HG03196 (cell line): ENCODE measurements around the gene PPM1H.
"Not testable (repeated sequence)": the region's sequence is repeated elsewhere in the genome, so short reads cannot be mapped to it uniquely, and the experiment has no call there.

Experiments used
- ATAC-seq: cut with Tn5 transposase; IDR thresholded peaks from one replicate; pipeline ENCODE4 v1.9.1; 2021; ENCODE audit not compliant: unreplicated experiment

PPM1H gene

DNA sequence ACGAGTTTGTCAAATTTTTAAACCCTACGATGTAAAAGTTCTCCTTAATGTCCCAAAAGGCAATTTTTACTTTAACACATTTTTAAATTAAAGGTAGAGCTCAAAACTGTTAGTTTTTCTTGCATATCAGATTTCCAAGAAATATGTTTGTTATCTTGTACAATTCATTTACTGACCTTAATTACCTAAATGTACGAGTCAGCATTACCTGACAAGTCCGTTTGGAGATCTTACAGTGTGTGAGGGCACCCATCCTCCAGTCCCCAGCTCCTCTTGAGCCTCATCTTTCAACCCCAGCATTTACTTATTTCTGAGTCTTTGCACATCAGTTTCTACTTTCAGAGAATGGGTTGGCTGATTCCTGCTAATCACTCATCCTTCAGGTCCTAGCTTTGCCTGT is 23.7 kb downstream of the PPM1H start:
- ATAC-seq = no peak

DNA sequence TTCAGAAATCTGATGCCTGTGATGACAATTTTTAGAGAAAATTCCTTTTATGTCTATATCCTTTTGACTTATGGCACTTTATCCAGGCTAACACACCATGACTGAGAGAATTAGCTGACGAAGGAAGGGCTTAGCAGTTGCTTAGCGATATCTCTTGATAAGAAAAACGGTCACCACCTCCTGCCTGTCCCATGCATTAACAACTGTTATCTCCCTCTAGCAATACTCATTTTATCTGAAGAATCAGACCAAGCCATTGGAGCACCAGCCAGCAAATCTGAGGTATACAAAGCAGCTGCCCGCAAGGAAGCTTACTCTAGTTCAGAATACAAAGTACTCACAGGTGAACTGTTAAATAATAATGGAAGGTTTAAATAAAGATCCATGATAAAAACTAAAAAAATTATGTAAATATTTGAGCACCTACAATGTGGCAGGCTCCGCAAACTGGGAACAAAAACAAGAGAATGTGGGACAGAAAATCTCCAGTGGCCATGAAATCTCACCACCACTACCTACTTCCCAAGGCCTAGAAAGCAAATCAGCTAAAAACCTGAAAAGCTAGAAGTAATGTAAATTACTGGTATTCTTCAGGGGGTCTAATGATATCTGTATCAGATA is 24.3 kb downstream of the PPM1H start:
- no peak for ATAC-seq

DNA sequence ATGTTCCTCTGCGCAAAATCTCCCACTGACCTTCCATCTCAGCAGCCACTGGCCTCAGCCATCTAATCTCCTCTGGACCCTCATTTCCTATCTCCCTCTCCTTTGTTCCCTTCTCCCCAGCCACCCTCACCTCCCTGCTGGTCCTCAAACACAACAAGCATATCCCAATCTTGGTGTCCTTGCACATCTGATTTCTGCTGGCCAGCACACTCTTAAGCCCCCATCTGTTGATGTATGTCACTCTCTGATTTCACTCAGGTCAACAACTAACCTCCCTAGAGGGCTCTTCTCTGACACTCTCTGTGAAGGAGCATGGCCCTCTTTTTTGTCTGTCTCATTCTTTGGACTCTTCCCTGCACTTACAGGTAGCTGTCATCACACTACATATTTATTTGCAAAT is 25.6 kb downstream of the PPM1H start:
- ATAC-seq = no peak

DNA sequence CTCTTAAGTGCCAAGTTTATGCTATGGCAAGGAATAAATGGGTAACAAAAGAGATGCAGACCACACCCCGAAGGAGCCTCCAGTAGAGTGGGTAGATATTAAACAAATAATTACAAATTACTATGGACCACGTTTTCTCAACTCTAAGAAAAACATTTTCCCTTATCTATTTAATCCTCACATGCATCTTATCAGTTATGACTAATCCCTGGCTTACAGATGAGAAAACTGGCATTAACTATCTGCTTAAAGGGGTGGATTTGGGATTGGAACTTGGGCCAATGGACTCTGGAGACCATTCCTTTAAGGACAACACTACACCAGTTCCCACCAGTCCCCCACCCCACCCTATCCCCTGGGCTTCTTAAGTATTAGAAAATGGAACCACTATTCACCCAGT is 26.3 kb downstream of the PPM1H start:
- no peak for ATAC-seq

DNA sequence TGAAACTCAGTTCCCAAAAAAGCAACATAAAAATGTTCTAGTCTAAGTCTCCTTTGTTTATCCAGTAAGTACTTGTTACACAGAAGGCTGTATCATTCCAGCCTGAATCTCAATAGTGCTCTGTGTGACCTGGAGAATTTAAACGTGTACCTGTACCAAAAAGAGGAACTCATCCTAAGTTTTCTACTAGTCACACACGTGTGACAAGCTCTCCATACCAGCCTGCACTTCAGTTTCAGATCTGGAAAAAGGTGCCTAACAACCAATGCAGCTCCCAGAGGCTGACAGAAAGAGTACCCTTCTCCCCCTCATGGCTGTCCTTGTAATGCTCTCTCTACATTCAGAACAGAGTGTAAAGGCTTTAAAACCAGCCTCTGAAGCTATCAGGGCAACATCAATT is 27.4 kb downstream of the PPM1H start:
- ATAC-seq = no peak

DNA sequence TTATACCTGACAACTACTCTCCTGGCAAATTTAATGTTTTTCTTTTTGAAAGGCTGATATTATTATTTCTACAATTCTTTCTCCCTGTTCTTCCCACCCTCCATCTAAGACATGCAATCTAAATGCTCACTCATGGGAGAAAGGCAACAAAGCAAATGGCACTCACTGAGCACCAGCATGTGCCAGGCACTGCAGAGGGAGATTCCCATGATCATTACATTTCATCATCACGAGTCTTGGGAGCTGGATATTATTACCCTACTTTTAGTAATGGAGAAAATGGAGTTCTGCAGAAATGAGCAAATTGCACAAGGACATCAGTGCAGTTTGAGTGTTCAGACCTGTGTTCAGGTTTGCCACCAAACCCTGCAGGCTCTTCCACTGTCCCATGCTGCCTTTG is 27.9 kb downstream of the PPM1H start:
- ATAC-seq = no peak

DNA sequence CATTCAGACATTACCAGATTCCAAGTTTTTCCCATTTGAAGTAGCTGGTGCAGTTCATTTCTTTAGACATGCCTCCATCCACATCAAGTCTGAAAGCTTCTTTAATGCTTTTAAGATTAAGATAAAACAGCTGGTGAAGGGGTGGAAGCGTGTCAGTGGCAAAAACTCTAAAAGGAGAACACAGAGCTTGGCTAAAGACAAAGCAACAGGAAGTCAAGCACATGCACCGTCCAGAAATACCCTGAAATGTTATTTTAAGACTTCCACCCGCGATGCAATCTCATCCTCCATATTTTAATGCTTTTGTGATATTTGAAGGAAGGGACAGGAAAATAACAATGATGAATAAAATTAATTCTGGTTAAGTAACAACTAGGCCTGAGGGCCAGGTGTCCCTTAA is 31.8 kb downstream of the PPM1H start:
- no peak for ATAC-seq

DNA sequence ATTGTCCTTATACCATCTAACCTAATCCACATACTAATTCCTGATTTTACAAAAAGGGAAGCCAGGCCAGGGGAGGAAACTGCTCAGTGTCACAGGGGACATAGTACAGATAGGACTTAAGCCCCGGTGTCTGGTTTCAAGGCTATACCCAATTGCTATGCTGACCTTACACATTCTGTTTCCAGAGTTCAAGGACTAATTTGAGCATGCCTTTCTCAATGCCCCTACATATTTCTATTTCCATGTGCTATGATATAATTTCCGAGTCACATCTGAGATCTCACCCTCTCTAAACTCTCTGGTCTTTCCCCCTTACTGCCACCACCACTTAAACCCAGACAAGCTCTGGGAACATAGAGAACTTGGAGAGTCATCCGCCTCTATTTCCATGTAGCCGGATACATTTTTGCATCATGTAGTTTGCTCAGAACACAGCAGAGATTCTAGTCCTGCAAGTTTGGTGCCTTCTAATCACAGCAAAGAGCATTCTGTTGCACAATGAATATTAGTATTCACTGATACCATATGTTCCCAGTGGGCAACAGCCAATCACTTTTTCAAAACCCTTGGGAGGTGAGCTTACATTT is 34.2 kb downstream of the PPM1H start:
- ATAC-seq = no peak

DNA sequence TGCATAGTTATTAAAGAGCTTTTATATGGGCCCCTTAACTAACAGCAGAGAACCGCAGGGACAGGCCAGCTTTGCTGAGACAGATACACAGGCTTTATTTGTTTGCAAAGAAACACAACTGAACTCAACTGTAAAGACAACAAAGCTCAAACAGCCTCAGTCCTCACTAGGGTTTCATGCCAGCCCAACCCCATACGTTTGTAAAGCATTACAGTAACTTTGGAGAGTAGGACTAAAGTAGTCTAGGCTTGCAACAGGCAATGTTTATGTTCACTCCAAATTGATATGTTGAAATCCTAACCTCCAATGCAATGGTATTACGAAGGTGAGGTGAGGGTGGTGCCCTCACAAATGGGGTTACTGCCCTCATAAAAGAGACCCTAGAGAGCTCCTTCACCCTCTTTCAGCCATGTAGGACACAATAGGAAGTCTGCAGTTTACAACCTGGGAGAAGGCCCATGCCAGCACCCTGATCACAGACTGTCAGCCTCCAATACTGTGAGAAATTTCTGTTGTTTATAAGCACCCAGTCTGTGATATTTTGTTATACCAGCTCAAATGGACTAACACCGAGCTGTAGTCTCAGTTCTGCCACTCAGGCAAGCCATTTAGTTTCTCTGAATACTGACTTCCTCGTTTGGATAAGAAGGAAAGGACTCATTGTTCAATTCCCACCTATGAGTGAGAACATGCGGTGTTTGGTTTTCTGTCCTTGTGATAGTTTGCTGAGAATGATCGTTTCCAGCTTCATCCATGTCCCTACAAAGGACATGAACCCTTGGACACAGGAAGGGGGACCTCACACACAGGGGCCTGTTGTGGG is 35.2 kb downstream of the PPM1H start:
- no peak for ATAC-seq

DNA sequence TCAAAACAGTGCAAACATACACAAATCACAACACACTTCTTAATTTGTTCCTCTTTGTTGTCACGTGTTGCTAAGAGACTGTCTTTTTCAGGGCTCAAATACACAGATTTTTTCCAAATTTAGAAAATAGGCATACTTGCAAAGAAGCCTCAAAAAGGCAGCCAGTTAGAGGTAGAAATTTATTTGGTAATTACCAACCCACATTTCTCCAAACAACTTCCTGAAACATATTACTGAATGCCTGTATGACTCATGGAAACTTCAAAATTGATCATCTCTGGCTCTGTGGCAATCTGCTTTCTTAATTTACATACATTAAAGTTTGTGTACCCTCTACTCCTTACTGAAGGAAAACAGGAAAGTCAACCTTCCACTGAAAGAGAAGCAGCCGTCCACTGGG is 36.4 kb downstream of the PPM1H start:
- no peak for ATAC-seq

DNA sequence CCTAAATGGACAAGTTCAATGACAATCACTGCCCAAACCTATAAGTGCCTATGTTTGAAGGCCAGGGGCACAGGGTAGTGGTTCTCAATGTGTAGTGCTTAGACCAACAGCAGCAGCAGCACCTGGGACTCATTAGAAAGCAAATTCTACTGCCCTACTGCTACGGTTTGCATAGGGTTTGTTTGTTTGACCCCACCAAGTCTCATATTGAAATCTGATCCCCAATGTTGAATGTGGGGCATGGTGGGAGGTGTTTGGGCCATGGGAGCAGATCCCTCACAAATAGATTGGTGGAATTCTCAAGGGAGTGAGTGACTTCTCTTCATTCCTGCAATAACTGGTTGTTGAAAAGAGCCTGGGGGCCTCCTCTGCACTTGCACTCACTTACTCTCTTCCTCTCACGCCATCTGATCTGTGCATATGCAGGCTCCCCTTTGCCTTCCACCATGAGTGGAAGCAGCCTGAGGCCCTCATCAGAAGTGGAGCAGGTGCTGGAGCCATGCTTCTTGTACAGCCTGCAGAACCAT is 39.5 kb downstream of the PPM1H start:
- no peak for ATAC-seq

DNA sequence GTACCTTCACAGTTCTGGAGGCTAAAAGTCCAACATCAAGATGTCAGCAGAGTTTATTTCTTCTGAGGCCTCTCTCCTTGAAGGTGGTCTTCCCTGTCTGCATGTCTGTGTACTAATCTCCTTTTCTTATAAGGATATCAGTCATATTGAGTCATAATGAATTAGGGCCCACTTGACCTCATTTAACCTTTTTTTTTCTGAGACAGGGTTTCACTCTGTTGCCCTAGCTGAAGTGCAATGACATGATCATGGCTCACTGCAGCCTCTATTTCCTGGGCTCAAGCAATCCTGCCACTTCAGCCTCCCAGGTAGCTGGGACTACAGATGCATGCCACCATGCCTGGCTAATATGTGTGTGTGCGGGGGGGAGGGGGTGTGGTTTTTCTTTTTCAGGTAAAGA is 41.7 kb downstream of the PPM1H start:
- ATAC-seq = no peak

DNA sequence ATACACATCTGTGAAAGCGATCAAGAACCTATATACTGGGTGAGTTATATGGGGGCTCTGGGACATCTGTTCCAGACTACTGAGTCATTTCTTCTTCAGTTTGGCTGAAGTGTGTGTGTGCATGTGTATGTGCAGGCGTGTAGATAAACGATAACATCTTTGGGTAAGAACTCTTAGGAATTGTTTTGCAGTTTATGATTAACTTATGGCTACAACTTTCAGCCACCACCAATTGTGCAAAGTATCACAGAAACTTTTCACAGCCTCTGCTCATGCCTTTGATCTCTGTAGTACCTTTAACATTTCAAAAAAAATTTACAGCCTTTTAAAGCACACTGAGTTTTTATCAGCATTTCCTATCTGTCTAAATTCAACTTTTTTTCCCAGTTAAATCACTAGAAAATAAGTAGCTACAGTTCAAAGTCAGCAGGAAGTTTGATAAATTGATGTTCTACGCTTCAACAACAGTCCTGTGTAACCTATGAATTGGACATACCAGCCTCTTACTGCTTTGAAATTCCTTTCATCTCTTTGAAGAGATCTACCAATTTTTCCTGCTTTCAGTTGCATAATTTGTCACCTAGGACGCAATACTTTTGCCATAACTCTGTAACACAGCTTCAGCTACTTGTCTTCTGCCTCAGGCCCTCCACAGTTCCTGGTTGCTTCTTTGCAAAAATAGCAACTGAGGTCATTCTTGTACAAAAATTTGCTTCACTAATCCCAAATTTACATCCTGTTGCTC is 43.0 kb downstream of the PPM1H start:
- ATAC-seq = no peak

DNA sequence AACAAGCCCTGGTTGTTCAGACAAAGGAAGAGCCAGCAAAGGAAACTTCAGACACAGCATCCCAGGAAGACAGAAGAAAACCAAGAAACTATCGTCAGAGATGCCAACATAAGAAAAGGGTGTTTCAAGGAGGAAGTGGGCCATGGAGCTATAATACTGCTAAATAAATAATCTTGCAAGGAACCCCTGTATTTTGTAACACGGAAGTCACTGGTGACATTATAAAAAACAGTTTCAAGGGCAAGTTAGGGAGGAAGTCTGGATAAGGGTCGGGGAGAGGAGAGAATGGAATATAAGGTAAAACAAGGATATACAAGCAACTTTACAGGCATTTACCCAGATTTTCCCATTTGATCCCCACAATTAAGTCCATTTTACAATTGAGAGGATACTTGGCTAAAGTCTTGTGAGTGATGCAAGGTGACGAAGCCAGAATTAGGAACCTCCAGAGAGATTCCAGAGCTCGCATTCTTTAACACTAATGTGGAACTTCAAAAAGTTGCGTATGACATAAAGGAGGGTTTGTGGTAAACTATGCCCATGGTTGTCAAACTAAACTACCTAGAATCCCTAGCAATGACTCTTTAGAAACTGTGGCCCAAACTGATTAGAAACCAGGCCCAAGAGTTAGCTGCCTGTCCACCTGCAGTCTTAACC is 46.4 kb downstream of the PPM1H start:
- no peak for ATAC-seq

DNA sequence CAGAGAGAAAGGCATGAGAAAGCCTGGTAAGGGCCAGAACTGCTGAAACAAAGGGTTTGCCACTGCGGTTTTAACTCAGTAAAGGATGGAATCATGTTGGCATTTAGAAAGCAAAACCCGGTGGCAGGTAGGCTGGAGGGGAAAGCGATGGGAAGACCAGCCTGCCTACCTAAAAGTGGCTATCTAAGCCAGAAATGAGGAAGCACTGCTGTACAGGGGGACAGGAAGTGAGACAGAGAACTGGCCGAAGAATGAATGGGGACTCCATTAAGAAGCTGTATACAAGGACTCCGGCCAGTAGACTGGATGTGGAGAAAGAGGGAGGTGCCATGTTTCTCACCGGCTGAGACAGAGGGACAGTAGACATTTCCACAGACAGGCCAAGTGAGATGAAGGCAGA is 48.2 kb downstream of the PPM1H start:
- ATAC-seq = no peak

DNA sequence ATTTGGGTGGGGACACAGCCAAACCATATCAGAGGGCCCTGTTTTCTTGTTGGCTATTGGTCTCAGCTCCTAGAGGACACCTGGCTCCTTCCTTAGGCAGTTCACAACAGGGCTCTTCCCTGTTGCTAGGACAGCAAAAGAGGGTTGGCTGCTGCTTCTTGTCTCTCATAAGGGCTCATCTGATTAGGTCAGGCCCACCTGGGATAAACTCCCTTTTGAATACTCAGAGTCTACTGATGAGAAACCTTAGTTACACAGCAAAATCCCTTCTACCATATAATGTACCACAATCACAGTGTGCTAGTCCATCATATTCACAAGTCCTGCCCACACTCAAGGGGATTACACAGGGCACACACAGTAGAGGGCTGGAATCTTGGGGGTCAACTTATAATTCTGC is 49.7 kb downstream of the PPM1H start:
- no peak for ATAC-seq

DNA sequence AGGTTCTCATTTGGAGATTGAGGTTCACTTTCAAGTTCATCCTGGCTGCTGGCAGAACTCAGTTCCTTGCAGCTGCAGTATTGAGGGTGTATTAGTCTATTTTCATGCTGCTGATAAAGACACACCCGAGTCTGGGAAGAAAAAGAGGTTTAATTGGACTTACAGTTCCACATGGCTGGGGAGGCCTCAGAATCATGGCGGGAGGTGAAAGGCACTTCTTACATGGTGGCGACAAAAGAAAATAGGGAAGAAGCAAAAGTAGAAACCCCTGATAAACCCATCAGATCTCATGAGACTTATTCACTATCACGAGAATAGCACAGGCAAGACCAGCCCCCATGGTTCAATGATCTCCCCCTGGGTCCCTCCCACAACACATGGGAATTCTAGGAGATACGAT is 50.1 kb downstream of the PPM1H start:
- not testable (repeated sequence) for ATAC-seq

DNA sequence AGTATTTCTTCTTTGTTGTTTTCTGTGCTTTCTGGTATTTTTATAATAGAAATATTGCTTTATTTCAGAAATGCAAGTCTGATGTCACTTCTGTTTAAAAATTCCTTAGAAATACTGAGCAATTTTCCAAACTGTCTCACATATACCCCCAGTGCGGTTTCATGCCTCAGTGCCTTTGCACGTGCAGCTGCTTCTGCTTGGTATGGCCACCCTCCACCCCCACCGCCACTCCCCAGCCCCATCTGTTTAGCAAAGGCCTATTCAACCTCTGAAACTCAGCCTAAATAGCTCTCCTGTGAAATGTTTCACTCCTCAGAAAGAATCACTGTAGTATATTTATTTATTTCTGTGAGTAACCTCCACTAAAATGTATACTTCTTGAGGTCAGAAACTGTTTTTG is 52.3 kb downstream of the PPM1H start:
- ATAC-seq = no peak

DNA sequence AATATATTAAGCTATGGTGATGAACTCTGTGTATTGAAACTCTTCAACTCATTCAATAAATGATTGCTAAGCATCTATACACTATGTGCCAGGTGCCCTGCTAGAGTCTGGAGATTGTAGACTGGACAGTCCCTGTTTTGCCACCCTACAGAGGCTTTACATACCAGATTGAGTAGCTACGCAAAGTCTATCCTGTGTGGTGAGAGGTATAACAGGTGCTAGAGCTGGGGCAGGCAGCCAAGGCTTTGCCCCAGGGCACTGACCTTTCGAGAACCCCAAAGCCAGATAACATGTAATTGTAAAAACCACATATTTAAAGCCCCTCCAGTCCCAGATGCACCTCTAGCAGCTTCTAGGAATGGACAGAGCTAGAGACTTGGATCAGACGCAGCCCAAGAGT is 52.8 kb downstream of the PPM1H start:
- no peak for ATAC-seq

DNA sequence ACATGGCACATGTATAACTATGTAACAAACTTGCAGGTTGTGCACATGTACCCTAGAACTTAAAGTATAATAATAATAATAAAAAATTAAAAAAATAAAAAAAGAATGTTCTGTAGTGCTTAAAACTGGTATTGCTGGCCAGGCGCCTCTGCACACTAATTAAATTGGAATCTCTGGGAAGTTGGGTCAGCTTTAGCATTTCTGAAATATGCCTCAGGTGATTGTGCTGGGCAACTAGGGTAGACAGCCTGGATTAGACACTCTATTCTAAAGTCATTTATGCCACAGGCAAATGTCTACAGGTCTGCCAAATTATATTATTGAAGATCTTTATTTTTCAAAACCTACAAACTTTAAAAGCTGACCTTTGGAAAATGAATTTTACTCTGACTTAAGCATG is 55.3 kb downstream of the PPM1H start:
- no peak for ATAC-seq

DNA sequence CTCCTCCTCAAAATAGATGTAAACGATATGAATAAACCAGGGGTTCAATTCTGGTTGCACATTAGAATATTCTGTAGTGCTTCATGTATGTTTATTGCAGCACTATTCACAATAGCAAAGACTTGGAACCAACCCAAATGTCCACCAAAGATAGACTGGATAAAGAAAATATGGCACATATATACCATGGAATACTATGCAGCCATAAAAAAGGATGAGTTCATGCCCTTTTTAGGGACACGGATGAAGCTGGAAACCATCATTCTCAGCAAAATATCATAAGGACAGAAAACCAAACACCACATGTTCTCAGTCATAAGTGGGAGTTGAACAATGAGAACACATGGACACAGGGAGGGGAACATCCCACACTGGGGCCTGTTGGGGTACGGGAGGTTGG is 55.7 kb downstream of the PPM1H start:
- not testable (repeated sequence) for ATAC-seq
